Measurements from ENCODE around the gene GJB5. TPM values are rescaled to one million over a fixed set of nuclear protein-coding genes. Genes with fewer than 3 reads are reported as not detected.

The GJB5 gene
- total and polyA plus RNA-seq, 10 of the 15 experiments (the other 5 are each of a cell fraction or from before 2014, with no cell fraction given) = not detected

DNA sequence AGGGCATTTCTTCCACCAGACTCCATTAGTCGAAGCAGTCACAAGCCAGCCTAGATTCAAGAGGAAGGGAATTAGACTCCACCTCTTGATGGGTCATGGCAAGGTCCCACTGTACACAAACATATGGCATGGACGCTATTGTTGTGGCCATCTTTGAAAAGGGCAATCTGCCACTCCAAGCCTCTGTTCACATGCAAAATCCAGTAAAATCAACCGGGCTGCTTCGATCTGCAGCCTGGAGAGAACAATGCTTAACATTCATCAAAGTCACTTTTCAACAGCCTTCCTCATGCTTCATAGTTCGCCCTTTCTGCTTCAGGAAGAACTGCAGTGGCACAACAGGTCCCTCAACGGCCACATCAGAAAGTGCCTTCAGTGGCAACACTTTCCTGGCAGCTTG lies 28.0 kb upstream of the GJB5 start:
- WGBS (ENCODE audit: insufficient coverage, insufficient replicate concordance, low lambda C conversion rate, missing lambda C conversion rate) = 22% methylated on average over 6 of the region's 6 CpGs
- TF ChIP-seq POLR2AphosphoS5 (IDR thresholded peaks at IDR 0.05; ENCODE audit: low read length) (no peak), CUX1 (IDR thresholded peaks at IDR 0.05; ENCODE audit: insufficient replicate concordance, low read depth, low read length) (no peak), MEF2A (IDR thresholded peaks at IDR 0.05; ENCODE audit: insufficient read depth, low read depth, low read length) (no peak), ATF2 (IDR thresholded peaks at IDR 0.05; ENCODE audit: low read length) (no peak), RELA (IDR thresholded peaks at IDR 0.05; ENCODE audit: borderline replicate concordance, partially characterized antibody) (no peak), PAX8 (IDR thresholded peaks at IDR 0.05) (no peak), GABPA (IDR thresholded peaks at IDR 0.05; ENCODE audit: low read depth) (no peak), IRF4 (IDR thresholded peaks at IDR 0.05; ENCODE audit: low read depth, low read length) (no peak), TCF3 (IDR thresholded peaks at IDR 0.05; ENCODE audit: borderline replicate concordance, insufficient read depth, low read depth, low read length) (no peak), EZH2 (IDR thresholded peaks at IDR 0.05; ENCODE audit: borderline replicate concordance, control insufficient read depth, low read depth, low read length) (no peak)
- TF ChIP-seq, protein P1, sequence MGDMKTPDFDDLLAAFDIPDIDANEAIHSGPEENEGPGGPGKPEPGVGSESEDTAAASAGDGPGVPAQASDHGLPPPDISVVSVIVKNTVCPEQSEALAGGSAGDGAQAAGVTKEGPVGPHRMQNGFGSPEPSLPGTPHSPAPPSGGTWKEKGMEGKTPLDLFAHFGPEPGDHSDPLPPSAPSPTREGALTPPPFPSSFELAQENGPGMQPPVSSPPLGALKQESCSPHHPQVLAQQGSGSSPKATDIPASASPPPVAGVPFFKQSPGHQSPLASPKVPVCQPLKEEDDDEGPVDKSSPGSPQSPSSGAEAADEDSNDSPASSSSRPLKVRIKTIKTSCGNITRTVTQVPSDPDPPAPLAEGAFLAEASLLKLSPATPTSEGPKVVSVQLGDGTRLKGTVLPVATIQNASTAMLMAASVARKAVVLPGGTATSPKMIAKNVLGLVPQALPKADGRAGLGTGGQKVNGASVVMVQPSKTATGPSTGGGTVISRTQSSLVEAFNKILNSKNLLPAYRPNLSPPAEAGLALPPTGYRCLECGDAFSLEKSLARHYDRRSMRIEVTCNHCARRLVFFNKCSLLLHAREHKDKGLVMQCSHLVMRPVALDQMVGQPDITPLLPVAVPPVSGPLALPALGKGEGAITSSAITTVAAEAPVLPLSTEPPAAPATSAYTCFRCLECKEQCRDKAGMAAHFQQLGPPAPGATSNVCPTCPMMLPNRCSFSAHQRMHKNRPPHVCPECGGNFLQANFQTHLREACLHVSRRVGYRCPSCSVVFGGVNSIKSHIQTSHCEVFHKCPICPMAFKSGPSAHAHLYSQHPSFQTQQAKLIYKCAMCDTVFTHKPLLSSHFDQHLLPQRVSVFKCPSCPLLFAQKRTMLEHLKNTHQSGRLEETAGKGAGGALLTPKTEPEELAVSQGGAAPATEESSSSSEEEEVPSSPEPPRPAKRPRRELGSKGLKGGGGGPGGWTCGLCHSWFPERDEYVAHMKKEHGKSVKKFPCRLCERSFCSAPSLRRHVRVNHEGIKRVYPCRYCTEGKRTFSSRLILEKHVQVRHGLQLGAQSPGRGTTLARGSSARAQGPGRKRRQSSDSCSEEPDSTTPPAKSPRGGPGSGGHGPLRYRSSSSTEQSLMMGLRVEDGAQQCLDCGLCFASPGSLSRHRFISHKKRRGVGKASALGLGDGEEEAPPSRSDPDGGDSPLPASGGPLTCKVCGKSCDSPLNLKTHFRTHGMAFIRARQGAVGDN (IDR thresholded peaks at IDR 0.05) = no peak
- TF ChIP-seq, protein P2, sequence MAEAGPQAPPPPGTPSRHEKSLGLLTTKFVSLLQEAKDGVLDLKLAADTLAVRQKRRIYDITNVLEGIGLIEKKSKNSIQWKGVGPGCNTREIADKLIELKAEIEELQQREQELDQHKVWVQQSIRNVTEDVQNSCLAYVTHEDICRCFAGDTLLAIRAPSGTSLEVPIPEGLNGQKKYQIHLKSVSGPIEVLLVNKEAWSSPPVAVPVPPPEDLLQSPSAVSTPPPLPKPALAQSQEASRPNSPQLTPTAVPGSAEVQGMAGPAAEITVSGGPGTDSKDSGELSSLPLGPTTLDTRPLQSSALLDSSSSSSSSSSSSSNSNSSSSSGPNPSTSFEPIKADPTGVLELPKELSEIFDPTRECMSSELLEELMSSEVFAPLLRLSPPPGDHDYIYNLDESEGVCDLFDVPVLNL (IDR thresholded peaks at IDR 0.05; ENCODE audit: low read depth, low read length) = no peak
- RAD21 ChIA-PET (ENCODE audit: unreplicated experiment) = no interaction called here
- H3K36me3 ChIP-seq (ENCODE audit: control insufficient read depth in 2 of 2, insufficient read depth in 2 of 2, low read length in 1 of 2) = no peaks in the 10 kb centered on the region
- POLR2A ChIA-PET = no interaction called here
- no peaks in the 10 kb centered on the region for H3K79me2 ChIP-seq (ENCODE audit: control insufficient read depth, insufficient read depth, low read length)
- SMC1A ChIA-PET (ENCODE audit: uncharacterized antibody, unreplicated experiment) = no interaction called here
- no TSS peak for BruUV-seq (replicated peaks)
- no peaks in the 10 kb centered on the region for H3K4me1 ChIP-seq (ENCODE audit: control insufficient read depth, insufficient read depth, low read length)
- no peaks in the 10 kb centered on the region for H3K9me3 ChIP-seq (replicated peaks; ENCODE audit: control insufficient read depth, insufficient read depth, low read length)
- H3K27me3 ChIP-seq (replicated peaks in 1 of 2; ENCODE audit: control insufficient read depth in 2 of 2, insufficient read depth in 2 of 2, low read length in 1 of 2) = peaks cover 0 to 1% of the 10 kb centered on the region in 2 experiments; a peak in 2 of 4 replicates
- ATAC-seq (no peak), FAIRE-seq (no peak), DNase-seq (ENCODE audit: low read depth, low spot score) (no peak)
- CTCF ChIA-PET = interaction anchor here (0.8 to 4.1 kb wide), 3 partner anchors 17 to 101 kb away, joined by 3 to 17 read pairs (median 3); no protein-coding TSS in a partner anchor
- H2AFZ ChIP-seq (ENCODE audit: control insufficient read depth, low read depth, low read length) = no peak overlapping the region
- no peak overlapping the region for H3K4me3 ChIP-seq
- H3K27ac ChIP-seq (ENCODE audit: control insufficient read depth, insufficient read depth) = no peak overlapping the region
- in situ Hi-C loops (cut with MboI) = no loop called here
- intact Hi-C loops (cut with micrococcal nuclease; ENCODE audit: unreplicated experiment) = no loop called here
- H4K20me1 ChIP-seq (ENCODE audit: control insufficient read depth, insufficient read depth) = no peaks in the 10 kb centered on the region
- H3K4me2 ChIP-seq (ENCODE audit: control insufficient read depth, insufficient read depth) = no peak overlapping the region
- H3K9ac ChIP-seq (ENCODE audit: control insufficient read depth, insufficient read depth, low read length) = no peak overlapping the region

Measured in GM12878 (cell line).